HG02884 (cell line): ENCODE data around the gene KRT85.
"Not testable (repeated sequence)": the region's sequence is repeated elsewhere in the genome, so short reads cannot be mapped to it uniquely, and the experiment has no call there.

Experiments used
- ATAC-seq: cut with Tn5 transposase; IDR thresholded peaks from one replicate; pipeline ENCODE4 v1.9.1; 2021; ENCODE audit warnings: mild to moderate bottlenecking, moderate library complexity; ENCODE audit not compliant: unreplicated experiment

KRT85 gene

GRCh38 chr12:52327830-52328500 lies 39.3 kb downstream of the KRT85 start:
- ATAC-seq = no peak

- ATAC-seq = peak; percentile 87
These were observed 40.0 kb downstream of the KRT85 start for GRCh38 chr12:52327052-52327829.

- no peak for ATAC-seq
These were observed 43.2 kb downstream of the KRT85 start for GRCh38 chr12:52324153-52324444.

DNA sequence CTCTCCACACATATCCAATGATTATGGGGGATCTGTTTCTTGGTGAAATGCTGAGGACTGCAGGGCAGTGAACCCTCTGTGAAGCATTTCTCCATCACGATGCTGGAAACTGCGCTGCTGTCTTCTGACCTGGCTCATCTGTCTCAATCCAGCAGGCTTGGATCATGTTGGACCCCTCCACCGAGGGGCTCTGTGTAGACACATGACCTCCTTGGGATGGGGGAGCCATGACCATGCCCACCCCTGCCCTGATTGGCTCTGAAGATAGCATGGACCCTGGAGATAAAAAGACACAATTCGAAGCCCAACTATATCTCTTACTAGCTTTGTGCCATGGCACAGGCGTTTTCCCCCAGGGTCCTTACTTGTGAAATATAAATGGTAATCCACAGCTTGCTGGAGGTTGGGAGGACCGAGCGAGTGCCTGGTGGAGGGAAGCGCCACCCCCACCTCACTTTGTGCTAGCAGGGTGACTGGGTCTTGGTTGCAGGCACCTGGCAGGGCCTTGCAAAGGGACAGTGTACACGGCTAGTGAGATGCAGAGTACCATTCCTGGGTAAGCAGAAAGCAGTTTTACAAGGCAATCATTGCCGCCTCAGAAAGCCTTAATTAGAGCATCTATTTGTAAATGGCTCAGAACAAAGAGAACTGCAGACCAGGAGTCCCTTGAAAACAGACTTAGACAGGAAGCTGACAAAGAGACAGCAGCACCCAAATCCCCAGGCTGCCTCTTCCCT lies 43.7 kb downstream of the KRT85 start:
- no peak for ATAC-seq

- no peak for ATAC-seq
These were observed 44.3 kb downstream of the KRT85 start for GRCh38 chr12:52323001-52323400.

DNA sequence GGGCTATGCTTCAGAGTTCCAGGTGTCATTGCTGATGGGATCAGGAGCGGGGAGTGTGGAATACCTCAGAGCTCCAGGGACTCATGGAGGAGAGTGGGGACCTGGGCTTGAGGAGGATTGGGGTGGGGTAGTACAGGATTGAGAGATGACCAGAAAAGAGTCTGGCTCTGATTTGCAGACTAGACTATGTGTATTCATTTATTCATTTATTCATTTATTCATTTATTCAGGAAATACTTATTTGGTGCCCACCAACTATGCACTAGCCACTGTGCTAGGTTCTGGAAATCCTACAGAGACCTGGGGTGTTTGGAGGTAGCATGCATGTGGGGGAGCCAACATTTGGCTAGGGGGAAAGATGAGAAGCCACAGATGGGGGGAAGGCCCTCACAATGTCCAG lies 45.2 kb downstream of the KRT85 start:
- no peak for ATAC-seq

DNA sequence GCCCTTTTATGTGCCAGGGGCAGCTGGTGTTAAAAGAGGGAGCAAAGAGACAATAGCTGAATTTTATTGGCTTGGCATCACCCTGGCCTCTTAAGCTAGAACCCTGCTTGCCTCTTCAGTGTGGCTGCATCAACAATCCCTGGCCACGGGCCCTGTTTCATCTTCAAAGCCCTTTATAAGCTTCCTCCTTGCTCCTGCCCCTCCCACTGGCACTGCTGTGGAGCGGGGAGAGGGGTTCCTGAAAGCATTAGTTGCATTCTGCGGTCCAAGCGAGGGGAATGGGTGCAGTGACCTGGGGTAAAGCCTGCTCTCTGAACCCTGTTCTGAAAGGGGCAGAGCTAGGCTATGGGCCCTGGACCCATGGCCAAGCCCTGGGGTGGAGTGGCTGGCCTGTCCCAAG lies 45.9 kb downstream of the KRT85 start:
- no peak for ATAC-seq

DNA sequence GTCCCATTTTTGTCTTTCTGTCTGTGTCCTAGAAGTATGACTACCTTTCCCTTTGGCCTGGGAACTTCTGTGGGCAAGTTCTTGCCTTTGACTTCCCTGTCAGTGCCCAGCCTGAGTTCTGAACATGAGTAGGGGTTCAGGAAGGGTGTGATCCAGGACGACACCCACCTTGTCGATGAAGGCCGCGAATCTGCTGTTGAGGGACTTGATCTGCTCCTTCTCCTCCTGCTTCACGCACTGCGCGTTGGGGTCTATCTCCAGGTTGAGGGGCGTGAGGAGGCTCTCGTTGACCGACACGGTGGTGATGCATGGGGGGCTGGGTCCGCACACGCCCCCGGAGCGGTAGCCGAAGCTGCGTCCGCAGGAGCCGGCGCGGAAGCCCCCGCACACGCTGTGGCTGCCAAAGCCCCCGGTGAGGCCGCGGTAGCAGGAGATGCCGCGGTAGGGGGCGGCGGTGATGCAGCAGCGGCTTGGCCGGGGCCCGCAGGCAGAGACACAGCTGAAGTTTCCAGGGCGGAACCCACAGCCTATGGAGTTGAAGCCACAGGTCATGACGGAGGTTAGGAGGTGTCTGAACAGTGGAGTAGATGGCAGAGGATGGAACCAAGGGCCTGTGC lies 46.4 kb downstream of the KRT85 start, which contains the start of gene KRT83:
KRT83 (minus strand) TSS at position 615 of the 617 bp plus-strand sequence; CDS start at position 552, 63 bp downstream.
- no peak for ATAC-seq

DNA sequence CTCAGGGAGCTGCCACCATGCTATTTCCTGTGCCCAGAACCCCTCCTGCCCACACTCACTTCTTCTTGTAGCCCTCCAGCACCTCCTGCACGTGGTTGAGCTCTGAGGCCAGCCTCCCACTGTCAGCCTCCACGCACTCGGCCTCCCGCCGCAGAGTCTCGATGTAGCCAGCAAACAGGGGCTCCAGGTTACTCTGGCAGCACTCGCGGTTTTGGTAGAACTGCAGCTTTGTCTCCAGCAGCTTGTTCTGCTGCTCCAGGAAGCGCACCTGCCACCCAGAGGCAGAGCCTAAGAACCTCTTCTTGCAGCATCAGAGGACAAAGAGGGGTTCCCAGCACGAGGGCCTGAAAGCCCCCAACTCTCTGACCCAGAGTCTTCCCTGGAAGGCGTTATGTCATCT lies 48.2 kb downstream of the KRT85 start:
- no peak for ATAC-seq

DNA sequence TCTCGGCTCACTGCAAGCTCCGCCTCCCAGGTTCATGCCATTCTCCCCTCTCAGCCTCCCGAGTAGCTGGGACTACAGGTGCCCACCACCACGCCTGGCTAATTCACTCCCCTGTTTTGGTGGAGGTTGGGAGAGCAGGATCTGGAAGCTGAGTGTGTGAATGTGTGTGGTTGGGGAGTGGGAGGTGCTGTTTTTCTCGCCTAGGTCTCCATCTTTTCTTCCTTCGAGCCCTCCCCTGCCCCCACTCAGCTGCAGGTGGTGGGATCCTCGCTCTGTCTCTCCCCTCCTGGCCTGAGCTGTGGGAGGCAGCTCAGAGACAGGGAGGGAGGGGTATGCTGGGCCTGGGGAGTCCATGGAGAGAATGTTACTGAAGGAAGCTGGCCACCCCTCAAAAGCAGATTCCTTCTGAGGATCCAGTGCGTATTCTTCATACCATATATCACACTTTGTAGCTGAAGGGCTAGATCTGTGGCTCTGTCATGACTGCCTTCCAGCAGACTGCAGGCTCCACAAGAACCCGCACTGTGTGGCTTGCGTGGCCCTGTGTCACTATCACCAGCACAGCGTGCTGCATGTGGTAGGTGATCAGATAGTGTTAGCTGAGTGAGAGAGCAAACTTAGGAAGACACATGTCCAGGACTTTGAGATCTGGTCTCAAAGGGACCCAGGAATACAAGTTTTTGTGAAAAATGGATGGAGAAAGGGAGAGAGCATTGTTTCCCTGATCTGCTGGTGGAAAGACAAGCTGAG lies 48.9 kb downstream of the KRT85 start:
- no peak for ATAC-seq

DNA sequence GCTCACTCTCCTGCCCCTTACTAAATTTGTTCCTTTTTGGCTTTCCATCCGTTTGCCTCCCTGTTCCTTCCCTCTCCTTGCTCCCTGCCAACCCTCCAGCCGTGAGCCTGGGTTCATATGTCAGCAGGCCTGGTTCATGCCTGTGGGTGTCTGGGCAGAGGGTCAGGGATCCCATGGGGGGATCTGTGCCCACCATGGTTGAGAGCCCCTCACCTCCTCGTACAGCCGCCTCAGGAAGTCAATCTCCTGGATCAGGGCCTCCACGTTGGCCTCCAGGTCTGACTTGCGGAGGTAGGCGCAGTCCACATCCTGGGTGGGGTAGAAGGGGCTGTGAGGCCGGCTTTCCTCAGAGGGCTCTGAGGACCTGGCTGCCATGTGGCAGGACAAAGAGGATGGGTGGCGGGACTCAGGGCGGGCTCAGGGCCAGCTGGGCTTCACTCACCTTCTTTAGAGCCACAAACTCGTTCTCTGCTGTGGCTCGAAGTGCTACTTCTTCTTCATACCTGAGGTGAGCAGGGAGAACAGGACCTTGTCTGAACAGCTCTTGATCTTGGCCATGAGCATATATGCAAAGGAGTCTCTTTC lies 49.7 kb downstream of the KRT85 start:
- no peak for ATAC-seq

- no peak for ATAC-seq
These were observed 50.6 kb downstream of the KRT85 start for GRCh38 chr12:52316701-52317100.

DNA sequence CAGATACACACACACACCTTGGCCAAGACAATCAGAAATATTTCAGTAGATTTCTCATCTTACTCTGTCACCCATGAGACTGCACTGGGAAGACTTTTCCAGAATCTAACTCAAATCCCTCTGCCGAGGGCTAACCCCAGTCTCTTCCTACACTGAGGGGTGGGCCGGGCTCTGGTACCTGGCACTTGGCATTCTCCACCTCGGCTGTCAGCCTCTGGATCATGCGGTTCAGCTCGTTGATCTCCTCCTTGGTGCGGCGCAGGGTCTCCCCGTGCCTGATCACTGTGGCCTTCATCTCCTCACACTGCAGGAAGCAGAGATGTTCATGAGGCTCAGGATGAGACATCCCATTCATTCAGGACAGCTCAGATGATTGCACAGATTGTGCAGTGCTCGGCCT lies 51.0 kb downstream of the KRT85 start:
- ATAC-seq = no peak

- not testable (repeated sequence) for ATAC-seq
These were observed 51.6 kb downstream of the KRT85 start for GRCh38 chr12:52315721-52316120.

DNA sequence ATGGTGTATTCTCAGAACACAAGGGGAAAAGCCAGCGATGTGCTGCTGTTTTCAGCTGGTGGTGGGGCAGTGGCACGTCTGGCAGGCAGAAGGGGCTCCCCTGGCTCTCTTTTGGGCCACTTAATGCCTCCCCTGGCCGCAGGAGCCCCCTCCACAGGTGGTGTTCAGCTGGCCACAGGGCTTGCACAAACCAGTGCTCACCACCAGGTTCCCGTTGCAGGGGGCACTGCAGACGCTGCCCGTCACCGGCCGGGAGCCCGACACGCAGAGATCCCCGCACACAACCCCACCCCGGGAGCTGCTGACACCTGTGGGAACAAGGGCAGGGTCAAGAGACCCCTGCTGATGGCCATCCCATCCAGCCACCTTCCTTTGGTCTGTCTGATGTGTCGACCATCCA lies 52.8 kb downstream of the KRT85 start:
- no peak for ATAC-seq

DNA sequence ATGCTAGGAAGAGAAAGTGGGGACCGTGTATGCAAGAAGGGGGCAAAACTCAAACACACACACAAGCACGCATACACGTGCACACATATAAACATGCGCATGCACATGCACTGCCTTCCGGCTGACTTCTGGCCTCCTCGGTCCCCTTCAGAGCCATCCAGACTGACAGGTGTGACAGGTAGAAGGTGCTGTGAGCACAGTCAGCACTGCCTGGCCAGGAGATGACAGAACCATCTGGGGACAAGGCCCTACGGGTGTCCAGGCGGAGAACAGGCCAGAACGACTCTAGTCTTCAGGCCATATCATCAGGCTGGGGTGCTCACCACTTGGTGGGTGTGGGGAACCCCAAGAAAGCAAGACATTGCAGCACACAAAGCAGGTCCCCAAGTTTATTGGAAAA lies 53.4 kb downstream of the KRT85 start:
- ATAC-seq = no peak

GRCh38 chr12:52313461-52313860 lies 53.8 kb downstream of the KRT85 start:
- ATAC-seq = no peak

- no peak for ATAC-seq
These were observed 55.2 kb downstream of the KRT85 start for GRCh38 chr12:52312086-52312485.

DNA sequence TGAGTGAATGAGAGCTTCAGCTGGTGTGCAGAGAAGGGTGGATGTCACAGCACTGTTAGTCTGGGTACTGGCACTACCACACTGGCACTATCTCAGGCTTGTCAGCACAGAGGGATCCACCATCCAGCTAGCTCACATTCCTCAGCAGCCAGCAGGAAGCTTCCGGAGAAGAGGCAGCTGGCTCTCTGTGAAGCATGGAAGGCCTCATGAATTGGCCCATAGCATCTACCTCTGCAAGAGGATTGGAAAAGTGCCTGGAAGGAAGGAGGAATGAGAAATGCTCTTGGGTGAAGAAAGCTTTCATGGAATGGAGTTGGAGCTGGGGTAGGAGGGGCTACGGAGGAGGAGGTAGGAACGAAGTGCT lies 56.0 kb downstream of the KRT85 start:
- no peak for ATAC-seq

DNA sequence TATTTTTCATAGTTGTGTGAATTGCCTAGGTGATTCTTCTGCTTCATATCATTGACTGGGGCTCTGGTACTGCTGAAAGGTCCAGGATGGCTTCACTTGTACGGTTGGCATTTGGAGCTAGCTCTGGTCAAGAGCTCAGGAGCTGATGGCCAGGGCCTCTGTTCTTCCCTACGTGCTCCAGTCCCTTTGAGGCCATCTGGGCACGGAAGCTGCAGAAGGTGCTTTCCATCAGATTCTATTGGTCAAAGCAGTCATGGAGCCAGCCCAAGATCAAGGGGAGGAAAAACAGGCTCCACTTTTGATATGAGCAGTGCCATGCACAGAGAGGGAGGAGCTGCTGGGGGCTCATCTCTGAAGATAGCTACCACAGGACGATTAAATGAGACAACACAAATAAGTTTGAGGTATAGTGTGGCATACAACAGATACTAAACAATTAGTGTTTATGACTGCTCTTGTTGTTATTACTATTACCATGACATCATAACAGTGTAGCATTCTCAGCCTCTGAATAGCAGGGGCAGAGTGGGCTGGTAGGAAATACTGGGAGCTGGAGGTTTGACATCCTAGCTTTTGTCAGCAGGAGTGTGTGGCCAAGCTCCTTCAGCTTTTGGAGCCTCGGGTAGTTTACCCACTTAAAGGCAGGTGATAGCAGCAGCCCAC lies 56.5 kb downstream of the KRT85 start:
- no peak for ATAC-seq
